NB4 (cell line): Measurements from ENCODE around the gene PPP1R9B.

Experiments
- DNase-seq: peaks from one replicate; pipeline ENCODE4 v3.0.0; 2010; ENCODE audit warnings: low read depth
- H3K4me3 ChIP-seq: one replicate; pipeline ENCODE4 v1.5.1; 2011; ENCODE audit warnings: mild to moderate bottlenecking, low read depth, low read length, moderate library complexity
- CTCF ChIP-seq: IDR thresholded peaks from one replicate; pipeline ENCODE4 v1.5.1; 2012; ENCODE audit warnings: low read depth, low read length
- MAX ChIP-seq: IDR thresholded peaks from 2 replicates; pipeline ENCODE4 v1.6.1; 2011; ENCODE audit warnings: low read depth, low read length
- MYC ChIP-seq: IDR thresholded peaks from 2 replicates; pipeline ENCODE4 v1.6.1; 2011; ENCODE audit warnings: low read depth, low read length
- POLR2A ChIP-seq: IDR thresholded peaks from 2 replicates; pipeline ENCODE4 v1.6.1; 2011; ENCODE audit warnings: mild to moderate bottlenecking; ENCODE audit not compliant: insufficient read length; ENCODE audit errors: extremely low read depth

The PPP1R9B gene

GRCh38 chr17:50188531-50188920 is 38.0 kb upstream of the PPP1R9B start:
- no peak overlapping the region for H3K4me3 ChIP-seq

GRCh38 chr17:50187751-50188530 is 37.5 kb upstream of the PPP1R9B start:
- DNase-seq: no peak
- TF ChIP-seq CTCF: no peak
- no peak for TF ChIP-seq POLR2A
- TF ChIP-seq MYC: no peak
- TF ChIP-seq MAX: no peak
- H3K4me3 ChIP-seq: no peak overlapping the region

More at GRCh38 chr17:50188531-50188920, 38.0 kb upstream of the PPP1R9B start:
- no peak for DNase-seq
- TF ChIP-seq MYC: no peak
- no peak for TF ChIP-seq MAX
- no peak for TF ChIP-seq POLR2A
- TF ChIP-seq CTCF: no peak

GRCh38 chr17:50187394-50187725 is 36.9 kb upstream of the PPP1R9B start:
- no peak overlapping the region for H3K4me3 ChIP-seq
- TF ChIP-seq MYC: no peak
- no peak for TF ChIP-seq POLR2A
- TF ChIP-seq MAX: no peak
- TF ChIP-seq CTCF: no peak
- no peak for DNase-seq

- no peak for DNase-seq
- no peak overlapping the region for H3K4me3 ChIP-seq
- TF ChIP-seq CTCF (no peak), MAX (no peak)
Measured at GRCh38 chr17:50186661-50187393, 36.4 kb upstream of the PPP1R9B start.

GRCh38 chr17:50185631-50186471 is 35.4 kb upstream of the PPP1R9B start:
- no peak for DNase-seq
- no peak for TF ChIP-seq POLR2A
- TF ChIP-seq MYC: no peak
- no peak overlapping the region for H3K4me3 ChIP-seq
